GM21367 (cell line): ENCODE data around the gene PITPNM1.
"Not testable (repeated sequence)": the region's sequence is repeated elsewhere in the genome, so short reads cannot be mapped to it uniquely, and the experiment has no call there.

Source experiments
- ATAC-seq: cut with Tn5 transposase; IDR thresholded peaks from one replicate; pipeline ENCODE4 v1.9.1; 2021; ENCODE audit not compliant: unreplicated experiment

PITPNM1 gene

GRCh38 chr11:67491276-67492068, 13.7 kb downstream of the PITPNM1 start:
- ATAC-seq = no peak

GRCh38 chr11:67490727-67491065, 14.5 kb downstream of the PITPNM1 start:
- ATAC-seq = no peak

GRCh38 chr11:67489885-67490726, 15.1 kb downstream of the PITPNM1 start:
- ATAC-seq = no peak

- no peak for ATAC-seq
These were observed 15.8 kb downstream of the PITPNM1 start for GRCh38 chr11:67489203-67489884.

GRCh38 chr11:67486481-67487195, 18.5 kb downstream of the PITPNM1 start:
- ATAC-seq = no peak

- not testable (repeated sequence) for ATAC-seq
These were observed 19.2 kb downstream of the PITPNM1 start for GRCh38 chr11:67485873-67486361.

GRCh38 chr11:67484847-67485311, 20.3 kb downstream of the PITPNM1 start:
- peak; percentile 22 for ATAC-seq

GRCh38 chr11:67483831-67484665, 21.1 kb downstream of the PITPNM1 start:
- no peak for ATAC-seq

GRCh38 chr11:67482827-67483798, 22.1 kb downstream of the PITPNM1 start, which contains the start of gene AIP:
Gene AIP (plus strand): TSS chr11:67483026. CDS start chr11:67483159, 133 bp downstream.
- ATAC-seq = peak; percentile 48

- ATAC-seq = no peak
These were observed 22.8 kb downstream of the PITPNM1 start for GRCh38 chr11:67482275-67482826.

GRCh38 chr11:67477344-67478050, 27.7 kb downstream of the PITPNM1 start:
- not testable (repeated sequence) for ATAC-seq

GRCh38 chr11:67476692-67477091, 28.5 kb downstream of the PITPNM1 start:
- not testable (repeated sequence) for ATAC-seq

GRCh38 chr11:67472882-67473281, 32.3 kb downstream of the PITPNM1 start:
- no peak for ATAC-seq

GRCh38 chr11:67470337-67471002, 34.7 kb downstream of the PITPNM1 start:
- no peak for ATAC-seq

GRCh38 chr11:67469508-67469811, 35.7 kb downstream of the PITPNM1 start:
- ATAC-seq = no peak

- peak; percentile 43 for ATAC-seq
These were observed 36.2 kb downstream of the PITPNM1 start, which contains the start of gene TMEM134 for GRCh38 chr11:67468759-67469507. Gene TMEM134 (minus strand): TSS chr11:67469251. CDS start chr11:67469192, 59 bp downstream.
